ENCODE data around the gene NKX6-1. TPM values are rescaled to one million over a fixed set of nuclear protein-coding genes. Genes with fewer than 3 reads are reported as not detected.

Gene NKX6-1
- total RNA-seq, 1 experiment from 2014 or later = 0.09 TPM

DNA sequence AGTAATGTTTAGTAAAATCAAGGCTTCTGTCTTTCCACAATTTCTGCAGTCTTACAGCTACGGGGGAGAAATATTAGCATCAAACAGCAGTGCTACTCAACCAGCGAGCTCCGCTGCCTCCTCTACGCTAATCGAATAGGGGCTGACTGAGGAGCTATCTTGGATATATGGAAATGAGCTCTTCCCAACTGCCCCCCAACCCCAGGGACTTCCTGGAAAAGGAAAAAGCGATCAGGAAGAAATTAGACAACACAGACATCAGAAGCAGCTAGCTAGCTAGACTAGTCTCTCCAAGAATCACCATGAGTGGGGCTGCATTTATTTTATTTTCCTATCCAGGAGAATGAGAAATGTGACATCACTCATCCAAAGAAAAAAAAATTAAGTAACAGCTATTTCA is 7.6 kb downstream of the NKX6-1 start:
- Mint-ChIP-seq H3K27me3 (ENCODE audit: low read depth) (peaks cover 100% of the 10 kb centered on the region), H3K4me3 (peak overlapping the region in 1 of 2 experiments; percentile 4; a peak in 2 of 5 replicates), H3K9me3 (no peaks in the 10 kb centered on the region; a peak in 1 of 5 replicates), H3K27ac (no peak overlapping the region), H3K36me3 (ENCODE audit: insufficient read depth in 1 of 3, low read depth in 3 of 3) (no peaks in the 10 kb centered on the region; a peak in 1 of 7 replicates), H3K4me1 (peaks cover 30 to 40% of the 10 kb centered on the region in 2 experiments)
- H3K4me2 ChIP-seq (ENCODE audit: insufficient read depth, insufficient read length, low read length) = no peak overlapping the region
- H2BK5ac ChIP-seq (ENCODE audit: insufficient read length, low read length) = no peak overlapping the region
- H3T11ph ChIP-seq (ENCODE audit: low read length) = no peak overlapping the region
- H3K18ac ChIP-seq (ENCODE audit: insufficient read length, low read depth, low read length) = no peak overlapping the region
- H3K23ac ChIP-seq (ENCODE audit: insufficient read length, low read depth, low read length) = no peak overlapping the region
- H3K9me3 ChIP-seq (ENCODE audit: control insufficient read depth, low read depth, low read length) = no peaks in the 10 kb centered on the region
- no peak overlapping the region for H2AK5ac ChIP-seq (ENCODE audit: insufficient read length, low read length)
- no peak for DNase-seq
- WGBS (ENCODE audit: extremely low coverage, insufficient read length, low lambda C conversion rate) = no CpG with 5 or more reads among the region's 6 CpGs
- no peaks in the 10 kb centered on the region for H3K79me1 ChIP-seq (ENCODE audit: insufficient read depth, low read depth, low read length, poor library complexity, severe bottlenecking)
- H2BK20ac ChIP-seq (ENCODE audit: low read depth, low read length, poor library complexity, severe bottlenecking) = no peak overlapping the region
- no peak overlapping the region for H3K4ac ChIP-seq (ENCODE audit: low read depth, low read length)
- no peak overlapping the region for H2BK15ac ChIP-seq (ENCODE audit: low read depth, low read length)
- H3K23me2 ChIP-seq (ENCODE audit: insufficient read length, low read depth, low read length, poor library complexity, severe bottlenecking) = peaks cover 12% of the 10 kb centered on the region
- no peaks in the 10 kb centered on the region; the same call in 1 of the 2 replicates for H3K4me1 ChIP-seq (ENCODE audit: insufficient read depth, low read length)
- H4K20me1 ChIP-seq (ENCODE audit: control insufficient read depth, insufficient read depth, insufficient read length) = no peaks in the 10 kb centered on the region
- H2BK120ac ChIP-seq (ENCODE audit: low read depth, low read length, poor library complexity, severe bottlenecking) = no peak overlapping the region
- TF ChIP-seq, protein P1, sequence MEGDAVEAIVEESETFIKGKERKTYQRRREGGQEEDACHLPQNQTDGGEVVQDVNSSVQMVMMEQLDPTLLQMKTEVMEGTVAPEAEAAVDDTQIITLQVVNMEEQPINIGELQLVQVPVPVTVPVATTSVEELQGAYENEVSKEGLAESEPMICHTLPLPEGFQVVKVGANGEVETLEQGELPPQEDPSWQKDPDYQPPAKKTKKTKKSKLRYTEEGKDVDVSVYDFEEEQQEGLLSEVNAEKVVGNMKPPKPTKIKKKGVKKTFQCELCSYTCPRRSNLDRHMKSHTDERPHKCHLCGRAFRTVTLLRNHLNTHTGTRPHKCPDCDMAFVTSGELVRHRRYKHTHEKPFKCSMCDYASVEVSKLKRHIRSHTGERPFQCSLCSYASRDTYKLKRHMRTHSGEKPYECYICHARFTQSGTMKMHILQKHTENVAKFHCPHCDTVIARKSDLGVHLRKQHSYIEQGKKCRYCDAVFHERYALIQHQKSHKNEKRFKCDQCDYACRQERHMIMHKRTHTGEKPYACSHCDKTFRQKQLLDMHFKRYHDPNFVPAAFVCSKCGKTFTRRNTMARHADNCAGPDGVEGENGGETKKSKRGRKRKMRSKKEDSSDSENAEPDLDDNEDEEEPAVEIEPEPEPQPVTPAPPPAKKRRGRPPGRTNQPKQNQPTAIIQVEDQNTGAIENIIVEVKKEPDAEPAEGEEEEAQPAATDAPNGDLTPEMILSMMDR (conservative IDR thresholded peaks at IDR 0.05) = no peak
- no peak overlapping the region for H3K27ac ChIP-seq (ENCODE audit: insufficient read length, low read depth, low read length)
- H2AFZ ChIP-seq (ENCODE audit: low read length) = no peak overlapping the region
- H3K79me2 ChIP-seq (ENCODE audit: insufficient read depth, low read length) = no peaks in the 10 kb centered on the region
- no peak overlapping the region for H2BK12ac ChIP-seq (ENCODE audit: insufficient read length, low read depth, low read length)
- peaks cover 69% of the 10 kb centered on the region for H3K27me3 ChIP-seq (ENCODE audit: insufficient read depth, low read length)
- no peak overlapping the region for H4K8ac ChIP-seq (replicated peaks; ENCODE audit: insufficient read length, low read depth, low read length)
- no peak overlapping the region for H4K91ac ChIP-seq (ENCODE audit: insufficient read length, low read depth, low read length)
- no peak overlapping the region for H3K9ac ChIP-seq (ENCODE audit: extremely low read depth, insufficient read length, low read length)
- no peak overlapping the region for H3K56ac ChIP-seq (ENCODE audit: insufficient read length, low read depth, low read length)
- H4K5ac ChIP-seq (ENCODE audit: insufficient read length, low read depth, low read length) = no peak overlapping the region
- no peak overlapping the region for H3K14ac ChIP-seq (ENCODE audit: insufficient read depth, low read length)
